BE2C (cell line): ENCODE results near the gene NAT9.

ENCODE experiments used
- DNase-seq: peaks from one replicate; pipeline ENCODE4 v3.0.0-alpha.2; 2020
- H3K27me3 ChIP-seq: fragments of 250-450 bp; sonication (Bioruptor Pico); 2 replicates; pipeline ENCODE4 v1.5.1; 2020; ENCODE audit warnings: mild to moderate bottlenecking
- H3K36me3 ChIP-seq: fragments of 250-450 bp; sonication (Bioruptor Pico); 2 replicates; pipeline ENCODE4 v1.5.1; 2020; ENCODE audit warnings: mild to moderate bottlenecking
- H3K4me1 ChIP-seq: fragments of 250-450 bp; sonication (Bioruptor Pico); 2 replicates; pipeline ENCODE4 v1.5.1; 2020
- H3K4me3 ChIP-seq: 2 replicates; pipeline ENCODE4 v1.5.1; 2011; ENCODE audit warnings: low read depth, low read length
- H3K9me3 ChIP-seq: fragments of 250-450 bp; sonication (Bioruptor Pico); 2 replicates; pipeline ENCODE4 v1.5.1; 2020
- CTCF ChIP-seq: IDR thresholded peaks from 2 replicates; pipeline ENCODE4 v1.5.1; 2012; ENCODE audit warnings: mild to moderate bottlenecking, low read depth, low read length

NAT9 gene

GRCh38 chr17:74740641-74741387, 35.3 kb downstream of the NAT9 start:
- Histone ChIP-seq H3K4me1 (no peaks in the 10 kb centered on the region), H3K36me3 (no peaks in the 10 kb centered on the region), H3K9me3 (no peaks in the 10 kb centered on the region), H3K4me3 (no peak overlapping the region), H3K27me3 (peaks cover 24% of the 10 kb centered on the region)
- no peak for TF ChIP-seq CTCF
- no peak for DNase-seq

DNA sequence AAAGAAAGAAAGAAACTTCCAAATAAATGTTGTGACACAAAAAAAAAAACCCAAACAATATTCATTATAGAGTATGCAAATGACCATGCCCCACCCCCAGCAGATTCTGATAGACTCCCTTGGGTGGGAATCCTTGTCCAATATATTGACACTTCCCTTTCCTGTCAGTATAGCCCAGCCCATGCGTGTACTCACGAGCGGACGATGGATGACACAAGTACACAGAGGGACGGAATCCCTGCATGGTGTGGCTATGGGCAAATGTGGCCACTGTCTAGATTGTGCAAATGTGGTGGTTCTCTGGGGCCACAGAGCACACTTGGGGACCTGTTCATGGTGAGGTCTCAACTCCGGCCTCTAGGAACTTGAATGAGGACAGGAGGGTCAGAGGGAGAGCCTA, 36.0 kb downstream of the NAT9 start:
- Histone ChIP-seq H3K4me1 (no peaks in the 10 kb centered on the region), H3K27me3 (peaks cover 28% of the 10 kb centered on the region)
- no peak for DNase-seq

GRCh38 chr17:74739227-74739831, 36.8 kb downstream of the NAT9 start:
- Histone ChIP-seq H3K36me3 (no peaks in the 10 kb centered on the region), H3K4me1 (no peaks in the 10 kb centered on the region)
- no peak for TF ChIP-seq CTCF

More for the DNA sequence above, 36.0 kb downstream of the NAT9 start:
- H3K9me3 ChIP-seq, result no peaks in the 10 kb centered on the region
- TF ChIP-seq CTCF, result no peak
- H3K4me3 ChIP-seq, result no peak overlapping the region
- H3K36me3 ChIP-seq, result no peaks in the 10 kb centered on the region

GRCh38 chr17:74738051-74738996, 37.8 kb downstream of the NAT9 start:
- peaks cover 28% of the 10 kb centered on the region for H3K27me3 ChIP-seq

More at GRCh38 chr17:74739227-74739831, 36.8 kb downstream of the NAT9 start:
- Histone ChIP-seq H3K4me3 (no peak overlapping the region), H3K27me3 (peaks cover 28% of the 10 kb centered on the region), H3K9me3 (no peaks in the 10 kb centered on the region)
- no peak for DNase-seq

GRCh38 chr17:74737299-74738050, 38.7 kb downstream of the NAT9 start:
- Histone ChIP-seq H3K4me3 (peak overlapping the region; percentile 26), H3K4me1 (no peaks in the 10 kb centered on the region), H3K27me3 (peaks cover 28% of the 10 kb centered on the region), H3K9me3 (no peaks in the 10 kb centered on the region), H3K36me3 (no peaks in the 10 kb centered on the region)
- peak; percentile 54 for DNase-seq
- peak; percentile 58 for TF ChIP-seq CTCF

More at GRCh38 chr17:74738051-74738996, 37.8 kb downstream of the NAT9 start:
- TF ChIP-seq CTCF, result no peak
- H3K9me3 ChIP-seq, result no peaks in the 10 kb centered on the region
- no peaks in the 10 kb centered on the region for H3K4me1 ChIP-seq
- H3K4me3 ChIP-seq, result peak overlapping the region; percentile 26
- no peaks in the 10 kb centered on the region for H3K36me3 ChIP-seq
- DNase-seq, result no peak
